GM18867 (cell line): ENCODE data around the gene KLHL29.

ENCODE experiments used
- ATAC-seq: cut with Tn5 transposase; IDR thresholded peaks from one replicate; pipeline ENCODE4 v1.9.1; 2021; ENCODE audit warnings: mild to moderate bottlenecking, moderate library complexity; ENCODE audit not compliant: unreplicated experiment

Gene KLHL29

GRCh38 chr2:23622466-23622865 lies 237.5 kb downstream of the KLHL29 start:
- no peak for ATAC-seq

- ATAC-seq: no peak
Observed at GRCh38 chr2:23622966-23623675, 238.1 kb downstream of the KLHL29 start.

GRCh38 chr2:23624378-23624777 lies 239.4 kb downstream of the KLHL29 start:
- ATAC-seq: no peak

- no peak for ATAC-seq
Observed at GRCh38 chr2:23624915-23625314, 239.9 kb downstream of the KLHL29 start.

GRCh38 chr2:23625726-23626125 lies 240.7 kb downstream of the KLHL29 start:
- ATAC-seq: no peak

GRCh38 chr2:23626701-23627230 lies 241.8 kb downstream of the KLHL29 start:
- ATAC-seq: no peak

- no peak for ATAC-seq
Observed at GRCh38 chr2:23627236-23628009, 242.4 kb downstream of the KLHL29 start.

GRCh38 chr2:23628926-23629771 lies 244.2 kb downstream of the KLHL29 start:
- no peak for ATAC-seq

GRCh38 chr2:23629772-23630480 lies 244.9 kb downstream of the KLHL29 start:
- ATAC-seq: no peak

- ATAC-seq: no peak
Observed at GRCh38 chr2:23630961-23631360, 246.0 kb downstream of the KLHL29 start.

GRCh38 chr2:23631389-23631788 lies 246.4 kb downstream of the KLHL29 start:
- no peak for ATAC-seq

GRCh38 chr2:23632386-23632785 lies 247.4 kb downstream of the KLHL29 start:
- ATAC-seq: no peak

GRCh38 chr2:23632831-23633395 lies 247.9 kb downstream of the KLHL29 start:
- ATAC-seq: no peak

- no peak for ATAC-seq
Observed at GRCh38 chr2:23633966-23634365, 249.0 kb downstream of the KLHL29 start.

- no peak for ATAC-seq
Observed at GRCh38 chr2:23635442-23636340, 250.7 kb downstream of the KLHL29 start.

- no peak for ATAC-seq
Observed at GRCh38 chr2:23636426-23636825, 251.4 kb downstream of the KLHL29 start.

- ATAC-seq: no peak
Observed at GRCh38 chr2:23637011-23637778, 252.2 kb downstream of the KLHL29 start.

- ATAC-seq: no peak
Observed at GRCh38 chr2:23639406-23639982, 254.5 kb downstream of the KLHL29 start.
